ENCODE measurements around the gene DGKI.

The DGKI gene

DNA sequence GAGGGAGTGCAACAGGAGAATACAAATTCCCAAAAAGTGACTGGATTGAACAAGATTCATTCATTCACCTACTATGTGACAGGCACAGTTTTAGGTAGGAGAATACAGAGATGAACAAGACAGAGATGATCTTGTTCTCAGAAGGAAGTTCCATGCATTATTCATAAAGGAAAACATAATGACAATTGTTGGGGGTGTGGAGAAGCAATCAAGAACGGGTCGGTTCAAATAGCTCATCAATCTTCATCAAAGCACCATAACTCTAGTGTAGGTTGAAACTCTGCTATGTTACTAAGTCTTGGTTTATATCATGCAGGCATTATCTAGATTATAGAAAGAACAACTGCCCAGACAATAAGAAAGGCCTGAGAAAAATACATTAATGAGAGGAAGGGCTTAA lies 243.7 kb downstream of the DGKI start:
- no peak for DNase-seq (ENCODE audit: low read depth, low spot score)
- Histone ChIP-seq H3K36me3 (ENCODE audit: insufficient read depth, insufficient read length, low read length) (no peaks in the 10 kb centered on the region), H3K27me3 (ENCODE audit: insufficient read depth, insufficient read length) (no peaks in the 10 kb centered on the region), H3K9me3 (ENCODE audit: insufficient read depth, low read length) (no peaks in the 10 kb centered on the region), H3K9ac (ENCODE audit: insufficient read length, low read depth) (no peak overlapping the region), H3K4me1 (ENCODE audit: insufficient read depth, insufficient read length) (no peaks in the 10 kb centered on the region), H3K4me3 (ENCODE audit: insufficient read length, low read depth) (no peak overlapping the region)
- TF ChIP-seq YY1 (IDR thresholded peaks at IDR 0.05; ENCODE audit: insufficient read depth, insufficient read length) (no peak), ZNF274 (IDR thresholded peaks at IDR 0.05; ENCODE audit: low read depth, low read length) (no peak), SUZ12 (IDR thresholded peaks at IDR 0.05; ENCODE audit: extremely low read depth, insufficient read depth, insufficient read length) (no peak)

DNA sequence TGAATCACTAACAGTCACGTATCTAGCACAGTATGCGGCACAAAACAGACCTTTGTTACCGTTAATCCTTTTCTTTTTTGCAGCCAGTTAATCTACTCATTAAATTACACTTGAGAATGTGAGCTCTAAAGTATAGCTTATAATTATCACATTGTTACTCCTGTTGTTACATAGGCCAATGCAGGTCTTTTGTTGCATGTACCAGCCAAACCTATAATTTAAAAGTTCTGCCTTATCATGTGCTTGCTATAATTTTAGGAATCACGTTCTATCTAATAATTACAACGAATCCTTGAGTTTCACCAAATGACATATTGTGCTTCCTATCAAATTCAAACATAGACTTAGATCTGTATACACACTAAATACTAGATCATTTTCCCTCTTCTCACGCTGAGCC lies 245.1 kb downstream of the DGKI start:
- no peaks in the 10 kb centered on the region for H3K36me3 ChIP-seq (ENCODE audit: insufficient read depth, insufficient read length, low read length)
- H3K27me3 ChIP-seq (ENCODE audit: insufficient read depth, insufficient read length) = no peaks in the 10 kb centered on the region
- H3K4me1 ChIP-seq (ENCODE audit: insufficient read depth, insufficient read length) = no peaks in the 10 kb centered on the region
- H3K9ac ChIP-seq (ENCODE audit: insufficient read length, low read depth) = no peak overlapping the region
- no peak overlapping the region for H3K4me3 ChIP-seq (ENCODE audit: insufficient read length, low read depth)
- TF ChIP-seq SUZ12 (IDR thresholded peaks at IDR 0.05; ENCODE audit: extremely low read depth, insufficient read depth, insufficient read length) = no peak
- no peak for TF ChIP-seq ZNF274 (IDR thresholded peaks at IDR 0.05; ENCODE audit: low read depth, low read length)
- TF ChIP-seq YY1 (IDR thresholded peaks at IDR 0.05; ENCODE audit: insufficient read depth, insufficient read length) = no peak
- DNase-seq (ENCODE audit: low read depth, low spot score) = no peak
- H3K9me3 ChIP-seq (ENCODE audit: insufficient read depth, low read length) = no peaks in the 10 kb centered on the region

DNA sequence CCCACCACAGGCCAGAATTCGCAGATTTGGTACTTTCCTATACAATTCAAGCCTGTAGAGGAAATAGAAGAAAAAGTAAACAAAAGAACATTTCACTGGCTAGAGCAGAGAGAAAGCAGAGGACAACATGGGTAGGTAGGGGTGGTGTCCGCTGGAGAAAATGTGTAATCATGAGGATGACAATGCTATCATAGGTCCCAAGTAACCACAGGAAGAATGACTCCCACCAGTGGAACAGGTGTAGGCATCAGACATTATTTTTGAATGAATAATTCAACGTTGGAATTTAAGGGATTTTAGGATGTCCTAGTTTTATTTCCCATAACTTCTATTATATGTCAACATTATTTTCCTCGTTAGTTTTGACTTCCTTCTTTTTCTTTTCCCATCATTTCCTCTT lies 248.9 kb downstream of the DGKI start:
- TF ChIP-seq SUZ12 (IDR thresholded peaks at IDR 0.05; ENCODE audit: extremely low read depth, insufficient read depth, insufficient read length) = no peak
- no peak for TF ChIP-seq YY1 (IDR thresholded peaks at IDR 0.05; ENCODE audit: insufficient read depth, insufficient read length)
- TF ChIP-seq ZNF274 (IDR thresholded peaks at IDR 0.05; ENCODE audit: low read depth, low read length) = no peak
- Histone ChIP-seq H3K4me3 (ENCODE audit: insufficient read length, low read depth) (no peak overlapping the region), H3K9me3 (ENCODE audit: insufficient read depth, low read length) (no peaks in the 10 kb centered on the region), H3K4me1 (ENCODE audit: insufficient read depth, insufficient read length) (no peaks in the 10 kb centered on the region), H3K9ac (ENCODE audit: insufficient read length, low read depth) (no peak overlapping the region), H3K27me3 (ENCODE audit: insufficient read depth, insufficient read length) (no peaks in the 10 kb centered on the region), H3K36me3 (ENCODE audit: insufficient read depth, insufficient read length, low read length) (no peaks in the 10 kb centered on the region)
- DNase-seq (ENCODE audit: low read depth, low spot score) = no peak

DNA sequence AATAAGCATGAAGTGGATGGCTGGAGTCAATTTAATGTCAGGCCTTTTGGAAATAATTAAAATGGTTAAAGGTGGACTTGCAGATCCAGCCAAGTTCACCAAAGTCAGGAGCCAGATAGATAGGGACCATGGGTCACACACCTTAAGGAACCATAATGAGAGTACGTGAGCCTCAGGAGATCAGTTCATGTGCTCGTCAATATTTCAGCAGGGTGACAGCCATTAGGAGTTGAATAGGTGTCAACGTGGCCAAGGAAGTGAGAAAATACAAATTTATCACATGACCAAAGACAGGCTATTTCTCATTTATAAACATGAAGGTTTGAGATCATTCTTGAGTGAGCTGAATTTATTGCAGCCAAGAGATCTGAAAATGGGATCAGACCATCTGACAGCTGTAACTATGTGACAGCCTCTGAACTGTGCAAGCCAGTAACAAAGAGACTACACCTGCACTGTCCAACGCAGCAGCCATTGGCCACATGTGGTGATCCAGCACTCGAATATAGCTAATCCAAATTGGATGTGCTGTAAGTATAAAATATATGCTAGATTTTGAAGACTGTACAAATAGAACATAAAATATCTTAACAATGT lies 253.6 kb downstream of the DGKI start:
- no peak for TF ChIP-seq YY1 (IDR thresholded peaks at IDR 0.05; ENCODE audit: insufficient read depth, insufficient read length)
- H3K4me3 ChIP-seq (ENCODE audit: insufficient read length, low read depth) = no peak overlapping the region
- no peak for DNase-seq (ENCODE audit: low read depth, low spot score)
- no peak overlapping the region for H3K9ac ChIP-seq (ENCODE audit: insufficient read length, low read depth)
- H3K4me1 ChIP-seq (ENCODE audit: insufficient read depth, insufficient read length) = no peaks in the 10 kb centered on the region
- no peaks in the 10 kb centered on the region for H3K27me3 ChIP-seq (ENCODE audit: insufficient read depth, insufficient read length)
- no peaks in the 10 kb centered on the region for H3K9me3 ChIP-seq (ENCODE audit: insufficient read depth, low read length)
- no peaks in the 10 kb centered on the region for H3K36me3 ChIP-seq (ENCODE audit: insufficient read depth, insufficient read length, low read length)

DNA sequence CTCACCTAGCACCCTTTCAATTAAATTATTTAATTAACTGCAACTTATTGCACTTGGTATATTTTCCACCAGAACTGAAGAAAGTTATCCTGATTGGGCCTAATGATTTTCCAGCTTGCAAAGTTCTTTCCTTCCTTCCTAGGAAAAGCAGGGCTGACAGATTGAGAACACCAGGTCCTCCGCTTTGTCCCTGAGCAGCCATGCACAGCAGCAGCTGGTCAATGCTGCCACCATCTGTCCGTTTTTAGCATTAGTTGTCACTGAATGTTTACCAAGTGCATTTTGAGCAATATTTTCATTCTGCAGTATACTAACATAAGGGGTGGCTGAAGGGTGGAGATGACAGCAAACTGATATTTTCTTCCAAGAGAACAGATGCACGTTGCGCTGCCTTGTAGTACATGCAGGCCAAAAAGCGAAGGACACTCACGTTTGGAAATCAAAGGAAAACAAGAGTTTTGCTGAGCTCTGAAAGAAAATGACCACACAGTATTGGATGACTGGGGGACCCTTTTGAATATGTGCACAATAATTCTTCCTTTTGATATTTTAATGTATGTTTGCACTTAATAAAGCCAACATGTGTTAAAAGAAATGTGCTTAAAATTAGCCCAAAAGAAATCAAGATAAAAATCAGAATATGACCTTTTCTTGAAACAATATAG lies 254.4 kb downstream of the DGKI start:
- peak; percentile 49 for DNase-seq (ENCODE audit: low read depth, low spot score)
- Histone ChIP-seq H3K9ac (ENCODE audit: insufficient read length, low read depth) (no peak overlapping the region), H3K4me1 (ENCODE audit: insufficient read depth, insufficient read length) (no peaks in the 10 kb centered on the region), H3K9me3 (ENCODE audit: insufficient read depth, low read length) (no peaks in the 10 kb centered on the region), H3K36me3 (ENCODE audit: insufficient read depth, insufficient read length, low read length) (no peaks in the 10 kb centered on the region), H3K4me3 (ENCODE audit: insufficient read length, low read depth) (no peak overlapping the region), H3K27me3 (ENCODE audit: insufficient read depth, insufficient read length) (no peaks in the 10 kb centered on the region)
- TF ChIP-seq SUZ12 (IDR thresholded peaks at IDR 0.05; ENCODE audit: extremely low read depth, insufficient read depth, insufficient read length) = no peak
- TF ChIP-seq YY1 (IDR thresholded peaks at IDR 0.05; ENCODE audit: insufficient read depth, insufficient read length) = no peak
- TF ChIP-seq ZNF274 (IDR thresholded peaks at IDR 0.05; ENCODE audit: low read depth, low read length) = no peak

DNA sequence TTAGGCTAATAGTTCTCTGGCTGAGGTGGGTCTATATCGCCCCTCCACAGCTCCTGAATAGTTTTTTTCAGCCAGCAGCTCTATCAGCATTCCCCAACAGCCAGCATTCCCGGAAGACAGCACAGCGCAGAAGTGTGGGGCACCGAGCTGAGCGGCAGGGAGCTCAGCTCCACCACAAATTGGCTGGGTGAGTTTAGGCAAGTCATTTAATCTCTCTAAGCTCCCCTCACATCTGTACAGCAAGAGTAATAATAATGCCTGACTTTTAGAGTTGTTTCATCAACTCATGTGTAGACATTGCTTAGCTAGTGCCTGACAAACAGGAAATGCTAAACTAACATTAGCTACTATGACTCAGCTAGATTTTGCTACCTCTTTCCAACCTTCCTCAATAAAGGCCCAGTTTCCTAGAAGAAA lies 255.3 kb downstream of the DGKI start:
- Histone ChIP-seq H3K4me1 (ENCODE audit: insufficient read depth, insufficient read length) (no peaks in the 10 kb centered on the region), H3K9ac (ENCODE audit: insufficient read length, low read depth) (no peak overlapping the region), H3K27me3 (ENCODE audit: insufficient read depth, insufficient read length) (no peaks in the 10 kb centered on the region), H3K4me3 (ENCODE audit: insufficient read length, low read depth) (no peak overlapping the region), H3K9me3 (ENCODE audit: insufficient read depth, low read length) (no peaks in the 10 kb centered on the region), H3K36me3 (ENCODE audit: insufficient read depth, insufficient read length, low read length) (no peaks in the 10 kb centered on the region)
- TF ChIP-seq ZNF274 (IDR thresholded peaks at IDR 0.05; ENCODE audit: low read depth, low read length) = no peak
- TF ChIP-seq SUZ12 (IDR thresholded peaks at IDR 0.05; ENCODE audit: extremely low read depth, insufficient read depth, insufficient read length) = no peak
- TF ChIP-seq YY1 (IDR thresholded peaks at IDR 0.05; ENCODE audit: insufficient read depth, insufficient read length) = no peak
- no peak for DNase-seq (ENCODE audit: low read depth, low spot score)

DNA sequence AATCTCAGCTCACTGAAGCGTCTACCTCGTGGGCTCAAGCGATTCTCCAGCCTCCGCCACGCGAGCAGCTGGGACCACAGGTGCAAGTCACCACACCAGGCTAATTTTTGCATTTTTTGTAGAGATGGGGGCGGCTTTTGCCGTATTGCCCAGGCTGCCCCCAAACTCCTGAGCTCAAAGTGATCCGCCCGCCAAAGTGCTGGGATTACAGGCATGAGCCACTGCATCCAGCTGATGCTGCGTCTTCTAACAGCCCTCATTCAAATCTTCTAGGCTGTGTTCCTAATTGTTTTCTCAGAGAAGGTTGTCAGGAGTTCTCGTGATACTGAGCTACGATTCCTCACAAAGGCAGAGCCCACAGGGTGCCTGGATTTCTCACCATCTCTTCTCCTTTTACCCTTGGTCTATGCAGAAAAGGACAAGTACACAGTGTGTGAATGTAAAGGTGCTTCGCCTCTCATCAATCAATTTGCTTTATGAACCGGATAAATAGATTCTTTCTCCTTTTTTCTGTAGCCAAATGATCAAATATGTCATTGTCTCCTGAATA lies 255.9 kb downstream of the DGKI start:
- Histone ChIP-seq H3K4me3 (ENCODE audit: insufficient read length, low read depth) (no peak overlapping the region), H3K27me3 (ENCODE audit: insufficient read depth, insufficient read length) (no peaks in the 10 kb centered on the region), H3K4me1 (ENCODE audit: insufficient read depth, insufficient read length) (no peaks in the 10 kb centered on the region), H3K9ac (ENCODE audit: insufficient read length, low read depth) (no peak overlapping the region), H3K9me3 (ENCODE audit: insufficient read depth, low read length) (no peaks in the 10 kb centered on the region), H3K36me3 (ENCODE audit: insufficient read depth, insufficient read length, low read length) (no peaks in the 10 kb centered on the region)
- TF ChIP-seq SUZ12 (IDR thresholded peaks at IDR 0.05; ENCODE audit: extremely low read depth, insufficient read depth, insufficient read length) = no peak
- DNase-seq (ENCODE audit: low read depth, low spot score) = no peak

Data from NT2/D1 (cell line).